Effector memory CD4-positive, alpha-beta T cell (primary cell): Measurements from ENCODE around the gene MEG3.
"Not testable (repeated sequence)": the region's sequence is repeated elsewhere in the genome, so short reads cannot be mapped to it uniquely, and the experiment has no call there.

Experiments
- DNase-seq, 3 donors: peaks; one replicate each; pipeline ENCODE4 v3.0.0-alpha.2; 2020
- H3K27ac ChIP-seq: 2 replicates; pipeline ENCODE4 v1.7.0; 2013; ENCODE audit warnings: mild to moderate bottlenecking, low read length, moderate library complexity; ENCODE audit not compliant: insufficient read depth, poor library complexity, severe bottlenecking
- H3K27me3 ChIP-seq: replicated peaks from 2 replicates; pipeline ENCODE4 v1.7.0; 2013; ENCODE audit warnings: mild to moderate bottlenecking, low read length; ENCODE audit not compliant: insufficient read depth, control insufficient read depth, poor library complexity, severe bottlenecking
- H3K36me3 ChIP-seq: 2 replicates; pipeline ENCODE4 v1.7.0; 2013; ENCODE audit warnings: mild to moderate bottlenecking, low read length, moderate library complexity; ENCODE audit not compliant: control insufficient read depth, insufficient read depth
- H3K4me1 ChIP-seq: 2 replicates; pipeline ENCODE4 v1.7.0; 2013; ENCODE audit warnings: low read length, mild to moderate bottlenecking; ENCODE audit not compliant: control insufficient read depth, insufficient read depth, poor library complexity, severe bottlenecking
- H3K4me3 ChIP-seq: 2 replicates; pipeline ENCODE4 v1.7.0; 2013; ENCODE audit warnings: low read length, low read depth, mild to moderate bottlenecking; ENCODE audit not compliant: insufficient read depth, poor library complexity, severe bottlenecking
- H3K9me3 ChIP-seq: 2 replicates; pipeline ENCODE4 v1.7.0; 2013; ENCODE audit warnings: mild to moderate bottlenecking, low read length, moderate library complexity; ENCODE audit not compliant: control insufficient read depth

Gene MEG3

DNA sequence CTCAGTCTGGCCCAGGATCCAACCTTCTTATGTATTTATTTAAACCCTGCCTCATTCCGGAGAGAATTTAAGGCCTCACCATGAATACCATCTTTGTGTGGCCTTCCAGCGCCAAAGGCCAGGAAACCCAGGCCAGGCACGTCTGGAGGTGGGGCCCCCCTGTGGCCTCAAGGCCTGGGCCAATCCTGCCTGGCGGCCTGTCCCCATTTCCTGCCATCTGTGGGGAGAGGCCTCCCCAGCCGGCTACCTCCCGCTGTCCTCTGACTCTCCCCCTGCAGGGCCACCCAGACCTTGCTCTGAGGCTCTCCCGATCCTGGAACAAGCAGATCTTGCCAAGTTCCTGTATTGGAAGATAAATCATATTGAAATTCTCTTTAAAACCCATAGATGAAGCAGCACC is 37.4 kb upstream of the MEG3 start:
- H3K36me3 ChIP-seq = no peaks in the 10 kb centered on the region
- no peaks in the 10 kb centered on the region for H3K27me3 ChIP-seq
- H3K27ac ChIP-seq = no peak overlapping the region
- DNase-seq = no peak
- H3K4me3 ChIP-seq = no peak overlapping the region
- no peaks in the 10 kb centered on the region for H3K9me3 ChIP-seq
- H3K4me1 ChIP-seq = no peaks in the 10 kb centered on the region

DNA sequence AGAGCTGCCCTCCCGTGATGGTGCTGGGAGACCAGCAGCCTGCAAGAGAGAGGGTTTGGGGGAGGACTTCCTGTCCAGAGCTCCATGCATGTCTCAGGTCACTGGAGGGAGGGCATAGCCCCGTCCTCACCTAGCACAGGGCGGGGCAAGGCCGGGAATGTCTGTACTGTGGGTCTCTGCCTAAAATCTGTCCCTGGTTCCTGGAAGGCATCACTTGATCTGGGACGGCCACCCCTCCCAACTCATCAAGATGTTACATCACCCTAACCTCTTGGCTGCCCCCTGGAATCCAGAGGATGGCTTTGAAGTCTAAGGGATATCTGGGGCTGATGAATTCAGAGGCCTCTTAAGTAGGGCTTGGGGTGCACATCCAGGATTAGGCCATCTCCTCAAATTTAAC is 37.0 kb upstream of the MEG3 start:
- DNase-seq = no peak
- Histone ChIP-seq H3K36me3 (no peaks in the 10 kb centered on the region), H3K27me3 (no peaks in the 10 kb centered on the region), H3K4me3 (no peak overlapping the region), H3K4me1 (no peaks in the 10 kb centered on the region), H3K9me3 (no peaks in the 10 kb centered on the region), H3K27ac (no peak overlapping the region)

DNA sequence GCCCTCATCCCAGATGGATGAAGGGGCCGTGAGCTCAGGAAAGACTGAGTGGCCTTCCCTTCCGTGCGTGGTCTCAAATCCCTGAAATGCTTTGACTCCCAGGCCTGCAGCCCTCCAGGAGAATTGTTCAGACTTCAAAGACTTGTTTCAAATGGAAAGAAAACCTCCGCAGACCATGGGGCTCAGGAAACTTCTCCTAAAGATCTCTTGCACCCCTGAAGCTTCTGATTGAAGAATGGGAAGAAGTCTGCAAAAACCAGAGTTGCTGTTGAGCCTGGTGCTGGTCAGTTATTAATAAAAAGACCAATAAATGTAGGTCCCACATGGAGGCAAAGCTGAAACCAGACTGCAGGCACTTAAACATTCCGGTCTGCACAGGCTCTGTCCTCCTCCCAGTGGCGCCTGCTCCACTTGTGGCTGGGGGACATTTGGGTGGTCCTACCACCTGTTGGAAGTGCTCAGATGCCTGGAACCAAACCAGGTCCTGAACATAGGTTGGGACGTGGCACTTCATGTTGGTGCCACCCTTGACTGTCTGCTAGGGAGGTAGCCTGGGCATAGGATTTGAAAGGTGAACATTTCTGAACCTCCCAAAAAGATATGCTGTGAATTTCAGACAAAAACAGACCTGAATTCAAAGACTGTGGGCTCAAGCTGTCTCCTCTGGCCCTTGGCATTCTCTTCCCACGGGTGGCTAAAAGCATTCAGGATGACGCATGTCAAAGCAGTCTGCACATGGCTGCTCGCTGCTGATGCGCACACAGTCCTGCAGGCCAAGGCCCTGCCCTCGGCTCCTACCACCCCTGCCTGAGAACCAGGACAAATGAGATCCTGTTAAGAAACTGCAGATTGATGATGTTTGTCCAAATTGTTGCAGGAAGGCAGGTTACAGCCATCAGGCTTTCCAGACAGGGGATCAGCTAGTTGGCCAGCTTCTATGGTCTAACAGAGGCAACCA is 36.2 kb upstream of the MEG3 start:
- Histone ChIP-seq H3K27ac (no peak overlapping the region), H3K4me1 (no peaks in the 10 kb centered on the region), H3K9me3 (no peaks in the 10 kb centered on the region), H3K27me3 (no peaks in the 10 kb centered on the region), H3K4me3 (no peak overlapping the region), H3K36me3 (no peaks in the 10 kb centered on the region)
- no peak for DNase-seq

DNA sequence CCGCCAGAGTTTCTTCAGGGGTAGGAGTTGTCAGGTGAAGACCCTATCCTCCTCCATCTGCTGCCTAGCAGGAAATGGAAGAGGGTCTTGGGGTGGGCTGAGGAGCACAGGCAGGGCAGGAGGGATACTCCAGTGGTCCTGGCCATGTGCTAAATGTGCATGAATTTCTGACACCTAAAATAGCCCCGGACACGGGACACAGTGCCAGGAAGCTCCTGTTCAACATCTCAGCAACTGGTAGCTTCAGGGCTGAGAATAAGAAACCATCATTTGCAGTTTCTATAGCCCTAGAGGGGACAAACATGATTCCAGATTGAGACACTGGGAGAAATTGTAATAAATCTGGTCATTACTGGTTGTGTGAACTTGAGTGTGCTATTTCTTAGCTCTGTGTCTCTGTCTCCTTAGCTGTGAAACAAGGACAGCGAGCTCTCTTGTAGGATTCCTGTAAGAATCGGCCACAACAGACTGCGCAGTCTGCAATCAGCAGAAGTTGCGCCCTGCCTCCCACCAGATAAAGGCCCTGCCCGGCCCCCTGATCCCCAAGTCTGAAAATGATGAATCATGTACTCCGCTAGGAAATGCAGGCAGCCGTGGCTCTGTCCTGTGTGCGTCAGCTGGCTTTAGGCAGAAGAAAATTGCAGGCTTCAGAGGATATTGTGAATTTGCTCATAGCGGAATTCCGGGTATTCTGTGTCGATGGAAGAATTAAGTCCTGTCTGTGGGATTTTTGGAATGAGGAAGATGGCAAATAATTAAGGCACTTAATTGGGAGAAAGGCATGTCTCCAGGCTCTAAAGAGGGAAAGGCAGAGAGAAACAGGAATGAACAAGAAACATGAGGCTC is 35.2 kb upstream of the MEG3 start:
- DNase-seq = no peak
- Histone ChIP-seq H3K9me3 (no peaks in the 10 kb centered on the region), H3K27ac (no peak overlapping the region), H3K4me1 (no peaks in the 10 kb centered on the region), H3K4me3 (no peak overlapping the region), H3K27me3 (no peaks in the 10 kb centered on the region), H3K36me3 (no peaks in the 10 kb centered on the region)

DNA sequence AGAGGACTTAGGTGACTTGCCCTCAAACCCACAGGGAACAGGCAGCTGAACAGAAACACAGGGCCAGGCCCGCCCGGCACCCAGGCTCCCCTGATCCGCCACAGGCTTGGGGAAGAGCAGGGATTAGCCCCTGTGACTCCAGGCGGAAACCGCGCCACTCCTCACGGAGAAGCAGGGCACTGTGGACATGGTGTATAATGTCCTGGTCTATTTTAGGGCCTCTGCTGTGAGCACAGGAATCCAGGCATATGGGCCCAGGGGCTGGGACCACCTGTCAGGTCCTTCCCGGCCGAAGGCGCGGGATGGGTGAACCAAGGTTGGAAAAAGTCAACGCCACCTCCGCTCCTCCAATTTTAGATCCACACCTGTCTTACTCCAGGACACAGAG is 34.6 kb upstream of the MEG3 start:
- no peak for DNase-seq
- Histone ChIP-seq H3K4me1 (no peaks in the 10 kb centered on the region), H3K9me3 (no peaks in the 10 kb centered on the region), H3K4me3 (no peak overlapping the region), H3K36me3 (no peaks in the 10 kb centered on the region), H3K27ac (no peak overlapping the region), H3K27me3 (no peaks in the 10 kb centered on the region)

DNA sequence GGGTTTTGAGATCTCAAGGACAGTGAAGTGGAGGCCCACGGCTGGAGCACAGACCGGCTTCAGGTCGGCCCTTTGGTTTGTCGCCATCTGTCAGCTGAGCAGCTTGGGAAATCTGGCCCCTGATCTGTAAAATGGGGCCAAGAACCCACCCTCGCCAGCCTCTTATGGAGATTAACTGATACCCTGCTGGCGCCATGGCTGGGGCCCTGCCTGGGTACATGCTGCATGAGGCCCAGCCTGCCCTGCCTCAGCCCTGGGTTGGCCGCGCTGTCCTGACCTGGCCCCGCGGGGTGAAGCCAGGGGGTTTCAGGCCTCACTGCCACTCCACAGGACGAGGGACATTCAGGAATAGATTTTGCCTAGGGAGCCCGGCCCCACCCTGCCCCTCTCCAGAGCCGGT is 33.9 kb upstream of the MEG3 start:
- no peaks in the 10 kb centered on the region for H3K27me3 ChIP-seq
- H3K36me3 ChIP-seq = no peaks in the 10 kb centered on the region
- H3K9me3 ChIP-seq = no peaks in the 10 kb centered on the region
- H3K4me3 ChIP-seq = no peak overlapping the region
- DNase-seq = no peak
- H3K27ac ChIP-seq = no peak overlapping the region
- H3K4me1 ChIP-seq = no peaks in the 10 kb centered on the region

DNA sequence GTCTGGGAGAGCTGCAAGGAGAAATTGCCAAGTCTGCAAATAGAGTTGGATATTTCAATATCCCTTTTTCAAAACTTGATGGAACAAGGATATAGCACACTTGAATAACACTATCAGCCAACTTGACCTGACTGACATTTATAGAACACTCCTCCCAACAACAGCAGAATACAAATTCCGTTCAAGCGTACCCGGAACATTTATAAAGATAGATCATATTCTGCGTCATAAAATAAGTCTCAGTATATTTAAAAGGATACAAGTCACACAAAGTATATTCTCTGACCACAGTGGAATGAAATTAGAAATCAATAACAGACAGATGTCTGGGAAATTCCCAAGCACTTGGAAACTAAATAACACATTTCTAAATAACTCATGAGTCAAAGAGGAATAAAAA is 29.0 kb upstream of the MEG3 start:
- Histone ChIP-seq H3K4me1 (no peaks in the 10 kb centered on the region), H3K27me3 (no peaks in the 10 kb centered on the region), H3K9me3 (no peaks in the 10 kb centered on the region), H3K4me3 (no peak overlapping the region), H3K36me3 (no peaks in the 10 kb centered on the region), H3K27ac (no peak overlapping the region)
- no peak for DNase-seq

DNA sequence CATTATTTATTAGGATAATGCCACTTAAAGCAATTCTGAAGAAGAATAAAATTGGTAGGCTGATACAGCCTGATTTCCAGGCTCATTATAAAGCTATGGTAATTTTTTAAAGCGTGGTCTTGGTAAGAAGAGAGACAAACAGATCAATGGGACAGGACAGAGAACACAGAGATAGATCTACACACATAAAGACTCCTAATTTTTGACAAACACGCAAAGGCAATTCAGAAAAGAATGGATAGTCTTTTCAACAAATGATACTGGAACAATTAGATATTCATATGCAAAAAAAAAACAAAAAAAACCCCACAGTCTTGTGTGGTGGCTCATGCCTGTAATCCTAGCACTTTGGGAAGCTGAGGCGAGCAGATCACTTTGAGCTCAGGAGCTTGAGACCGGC is 25.9 kb upstream of the MEG3 start:
- Histone ChIP-seq H3K36me3 (no peaks in the 10 kb centered on the region), H3K27me3 (no peaks in the 10 kb centered on the region), H3K4me3 (no peak overlapping the region), H3K9me3 (no peaks in the 10 kb centered on the region), H3K27ac (no peak overlapping the region), H3K4me1 (no peaks in the 10 kb centered on the region)
- DNase-seq = no peak

DNA sequence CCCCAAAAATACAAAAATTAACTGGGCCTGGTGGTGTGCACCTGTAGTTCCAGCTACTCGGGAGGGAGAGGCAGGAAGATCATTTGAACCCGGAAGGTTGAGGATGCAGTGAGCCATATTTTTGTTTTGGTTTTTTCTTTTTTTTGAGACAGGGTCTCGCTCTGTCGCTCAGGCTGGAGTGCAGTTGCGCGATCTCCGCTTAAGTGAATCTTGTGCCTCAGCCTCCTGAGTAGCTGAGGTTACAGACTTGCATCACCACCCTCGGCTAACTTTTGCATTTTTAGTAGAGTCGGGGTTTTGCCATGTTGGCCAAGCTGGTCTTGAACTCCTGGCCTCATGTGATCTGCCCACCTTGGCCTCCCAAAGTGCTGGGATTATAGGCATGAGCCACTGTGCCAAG is 24.5 kb upstream of the MEG3 start:
- H3K27ac ChIP-seq, H3K36me3 ChIP-seq, H3K4me3 ChIP-seq, DNase-seq, H3K9me3 ChIP-seq, H3K27me3 ChIP-seq, H3K4me1 ChIP-seq: not testable (repeated sequence)

DNA sequence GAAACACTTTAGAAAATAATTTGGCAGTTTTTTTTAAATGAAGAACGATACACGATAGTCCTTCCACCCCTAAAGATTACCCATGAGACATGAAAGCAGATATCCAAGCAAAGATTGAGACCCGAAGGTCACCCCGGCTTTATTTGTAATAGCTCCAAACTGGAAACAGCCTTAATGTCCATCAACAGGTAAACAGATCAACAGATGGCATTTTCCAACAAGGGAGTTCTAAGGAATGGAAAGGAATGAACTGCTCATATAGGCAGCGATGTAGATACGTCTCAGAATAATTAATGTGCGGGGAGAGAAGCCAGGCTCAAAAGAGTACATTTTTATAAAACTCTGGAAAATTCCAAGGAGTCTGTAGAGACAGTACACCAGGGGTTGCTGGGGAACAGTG is 23.7 kb upstream of the MEG3 start:
- no peaks in the 10 kb centered on the region for H3K27me3 ChIP-seq
- no peaks in the 10 kb centered on the region for H3K36me3 ChIP-seq
- no peak overlapping the region for H3K27ac ChIP-seq

More for the DNA sequence above, 23.7 kb upstream of the MEG3 start:
- no peaks in the 10 kb centered on the region for H3K4me1 ChIP-seq
- H3K4me3 ChIP-seq = no peak overlapping the region
- no peaks in the 10 kb centered on the region for H3K9me3 ChIP-seq
- no peak for DNase-seq
